Keratinocyte (primary cell): ENCODE measurements around the gene HADH.

Experiments
- CTCF ChIP-seq, 3 experiments: IDR thresholded peaks in 1 of 3; conservative IDR thresholded peaks in 1 of 3; optimal IDR thresholded peaks in 1 of 3; 2 replicates in 2 of 3; 3 replicates in 1 of 3; pipeline versions ENCODE3 to v1.5.1; 2011; ENCODE audit warnings: low read length in 3 of 3, mild to moderate bottlenecking in 3 of 3, moderate library complexity in 2 of 3, control low read depth in 1 of 3, inconsistent platforms in 1 of 3; ENCODE audit not compliant: insufficient read depth in 2 of 3; ENCODE audit errors: extremely low read depth in 1 of 3
- EZH2 ChIP-seq: IDR thresholded peaks from one replicate; pipeline ENCODE4 v1.6.1; 2012; ENCODE audit warnings: inconsistent platforms, mild to moderate bottlenecking, low read length, moderate library complexity

- TF ChIP-seq CTCF (optimal IDR thresholded peaks at IDR 0.05 in 1 of 3, IDR thresholded peaks at IDR 0.05 in 1 of 3, conservative IDR thresholded peaks at IDR 0.05 in 1 of 3; ENCODE audit: extremely low read depth in 1 of 3, insufficient read depth in 2 of 3, low read length in 3 of 3) (no peak), EZH2 (no peak)
Measured at GRCh38 chr4:107978716-107979451, 10.8 kb upstream of the HADH start.
